Naive thymus-derived CD4-positive, alpha-beta T cell (primary cell): ENCODE data around the gene CASKIN2. TPM values are rescaled to one million over a fixed set of nuclear protein-coding genes. Genes with fewer than 3 reads are reported as not detected.

Source experiments
- microRNA-seq: library from miRNA; unstranded; fragments of <30 nt; microRNA quantifications from one replicate; pipeline ENCODE4 v1.2.0, GENCODE V29; 2022; ENCODE audit warnings: borderline microRNAs expressed
- polyA plus RNA-seq, 2 donors: library from polyadenylated mRNA; unstranded; fragments of 300-500 nt; fragmentation: Illumina TruSeq; gene quantifications; one replicate each; pipeline ENCODE4 v1.2.3, GENCODE V29; 2021
- total RNA-seq, 6 experiments: library from RNA in 5 of 6; stranded (reverse) in 5 of 6; gene quantifications; 1 replicate in 5 of 6; 2 replicates in 1 of 6; pipeline ENCODE4 v1.2.3 and lab custom pipeline; 2021 to 2026

The CASKIN2 gene
- total and polyA plus RNA-seq, 7 experiments from 2014 or later, result 0.22 to 1.2 (median 0.60) TPM; not detected in 1

Small RNA genes within 50 kb of the gene (microRNA-seq; reads per million reads assigned to microRNA genes)
- gene MIR6785, result not detected

Other genes starting within 250 kb of the CASKIN2 start
- 10 to 100 TPM; 26.9 to 39.4 (median 36.0) TPM for gene MIF4GD, start 244.3 kb downstream of the CASKIN2 start, total RNA-seq
- gene MIF4GD, start 244.3 kb downstream of the CASKIN2 start, polyA plus RNA-seq, result 10 to 100 TPM; 84.3 to 90.0 TPM
- gene SLC25A19, start 226.1 kb downstream of the CASKIN2 start, total RNA-seq, result 10 to 100 TPM; 15.6 to 42.5 (median 21.1) TPM
- gene SLC25A19, start 226.1 kb downstream of the CASKIN2 start, polyA plus RNA-seq, result 10 to 100 TPM; 13.0 to 15.5 TPM
- 100 to 1,000 TPM; 112 to 167 (median 139) TPM for gene GRB2, start 109.9 kb downstream of the CASKIN2 start, total RNA-seq
- 100 to 1,000 TPM; 151 to 165 TPM for gene GRB2, start 109.9 kb downstream of the CASKIN2 start, polyA plus RNA-seq
- gene TMEM94, start 58.9 kb downstream of the CASKIN2 start, total RNA-seq, result 10 to 100 TPM; 74.1 to 97.2 (median 81.9) TPM
- 10 to 100 TPM; 11.7 to 27.2 TPM for gene TMEM94, start 58.9 kb downstream of the CASKIN2 start, polyA plus RNA-seq
- gene TSEN54, start 991 bp upstream of the CASKIN2 start, total RNA-seq, result 10 to 100 TPM; 36.2 to 62.9 (median 56.0) TPM
- gene TSEN54, start 991 bp upstream of the CASKIN2 start, polyA plus RNA-seq, result 10 to 100 TPM; 64.6 to 85.0 TPM
- gene LLGL2, start 10.2 kb upstream of the CASKIN2 start, total RNA-seq, result 10 to 100 TPM; 22.4 to 55.7 (median 33.7) TPM
- gene LLGL2, start 10.2 kb upstream of the CASKIN2 start, polyA plus RNA-seq, result 10 to 100 TPM in 1 of 2 donors, 1 to 10 TPM in 1; 9.2 to 12.8 TPM
- gene MYO15B, start 72.3 kb upstream of the CASKIN2 start, total RNA-seq, result 100 to 1,000 TPM in 4 of 5 experiments, 10 to 100 TPM in 1; 72.2 to 461 (median 304) TPM
- 1 to 10 TPM; 1.2 to 2.3 TPM for gene MYO15B, start 72.3 kb upstream of the CASKIN2 start, polyA plus RNA-seq
- 1 to 10 TPM in 2 of 5 experiments, under 1 TPM in 3; 0.43 to 2.4 (median 0.84) TPM for gene SMIM5, start 117.9 kb upstream of the CASKIN2 start, total RNA-seq
- under 1 TPM; 0.06 to 0.22 TPM for gene SMIM5, start 117.9 kb upstream of the CASKIN2 start, polyA plus RNA-seq
- gene RECQL5, start 151.6 kb upstream of the CASKIN2 start, total RNA-seq, result 10 to 100 TPM; 38.7 to 76.5 (median 49.2) TPM
- gene RECQL5, start 151.6 kb upstream of the CASKIN2 start, polyA plus RNA-seq, result 10 to 100 TPM; 12.4 to 25.9 TPM
- 100 to 1,000 TPM in 4 of 5 experiments, 10 to 100 TPM in 1; 97.6 to 198 (median 116) TPM for gene SAP30BP, start 151.8 kb upstream of the CASKIN2 start, total RNA-seq
- 10 to 100 TPM; 69.5 to 76.1 TPM for gene SAP30BP, start 151.8 kb upstream of the CASKIN2 start, polyA plus RNA-seq
- 1 to 10 TPM in 3 of 5 experiments, under 1 TPM in 2; 0.49 to 1.8 (median 1.2) TPM for gene ITGB4, start 205.9 kb upstream of the CASKIN2 start, total RNA-seq
- under 1 TPM; 0.09 to 0.35 TPM for gene ITGB4, start 205.9 kb upstream of the CASKIN2 start, polyA plus RNA-seq
- 10 to 100 TPM in 4 of 5 experiments, 1 to 10 TPM in 1; 9.9 to 42.9 (median 22.1) TPM for gene GALK1, start 249.7 kb upstream of the CASKIN2 start, total RNA-seq
- gene GALK1, start 249.7 kb upstream of the CASKIN2 start, polyA plus RNA-seq, result 10 to 100 TPM; 12.8 to 18.9 TPM